Muscle of arm (tissue), 14 donors: Measurements from ENCODE around the gene VPS4B. TPM values are rescaled to one million over a fixed set of nuclear protein-coding genes. Genes with fewer than 3 reads are reported as not detected.
"Not testable (repeated sequence)": the region's sequence is repeated elsewhere in the genome, so short reads cannot be mapped to it uniquely, and the experiment has no call there.

Source experiments
- DNase-seq: peaks from one replicate; pipeline ENCODE4 v3.0.0-alpha.2; 2013
- long read RNA-seq, 11 donors: transcript quantifications; one replicate each; lab custom pipeline, GENCODE V29; 2026
- polyA plus RNA-seq, 12 donors: library from polyadenylated mRNA; unstranded; fragments of 120-200 nt; gene quantifications; one replicate each; pipeline ENCODE4 v1.2.1, GENCODE V29; 2013; ENCODE audit not compliant: insufficient read length in 12 of 12

Gene VPS4B
- 10 to 100 TPM in 11 of 12 donors, not detected in 1; 24.6 to 65.1 (median 31.3) TPM for polyA plus RNA-seq
- long read RNA-seq, donor 1, transcript VPS4B-201 (11 exons, 3,324 nt) = major isoform, 14 of 48 reads
- long read RNA-seq, donor 1, transcript VPS4B-207 (4 exons, 551 nt) = minor isoform, 6 of 48 reads
- long read RNA-seq, donor 1, partial matches to known transcripts = 26 of 48 reads
- long read RNA-seq, donor 1, other reads (novel, unspliced or antisense) = 0 of 48 reads
- long read RNA-seq, donor 2, transcript VPS4B-201 (11 exons, 3,324 nt) = major isoform, 8 of 9 reads
- long read RNA-seq, donor 2, partial matches to known transcripts = 0 of 9 reads
- long read RNA-seq, donor 2, other reads (novel, unspliced or antisense) = 0 of 9 reads
- long read RNA-seq, donor 3, partial matches to known transcripts = 0 of 3 reads
- long read RNA-seq, donor 3, other reads (novel, unspliced or antisense) = 0 of 3 reads
- long read RNA-seq, donor 4, partial matches to known transcripts = 7 of 11 reads
- long read RNA-seq, donor 4, other reads (novel, unspliced or antisense) = 0 of 11 reads
- long read RNA-seq, donor 5, transcript VPS4B-201 (11 exons, 3,324 nt) = major isoform, 11 of 19 reads
- long read RNA-seq, donor 5, partial matches to known transcripts = 7 of 19 reads
- long read RNA-seq, donor 5, other reads (novel, unspliced or antisense) = 0 of 19 reads
- long read RNA-seq, donor 6, partial matches to known transcripts = 0 of 5 reads
- long read RNA-seq, donor 6, other reads (novel, unspliced or antisense) = 0 of 5 reads
- long read RNA-seq, donor 7, partial matches to known transcripts = 0 of 2 reads
- long read RNA-seq, donor 7, other reads (novel, unspliced or antisense) = 0 of 2 reads
- long read RNA-seq, donor 8, partial matches to known transcripts = 0 of 5 reads
- long read RNA-seq, donor 8, other reads (novel, unspliced or antisense) = 0 of 5 reads
- long read RNA-seq, donor 9, transcript VPS4B-201 (11 exons, 3,324 nt) = major isoform, 5 of 12 reads
- long read RNA-seq, donor 9, partial matches to known transcripts = 6 of 12 reads
- long read RNA-seq, donor 9, other reads (novel, unspliced or antisense) = 0 of 12 reads
- long read RNA-seq, donor 10, transcript VPS4B-201 (11 exons, 3,324 nt) = major isoform, 7 of 15 reads
- long read RNA-seq, donor 10, partial matches to known transcripts = 7 of 15 reads
- long read RNA-seq, donor 10, other reads (novel, unspliced or antisense) = 0 of 15 reads
- long read RNA-seq, donor 11, partial matches to known transcripts = 10 of 16 reads
- long read RNA-seq, donor 11, other reads (novel, unspliced or antisense) = 0 of 16 reads

DNA sequence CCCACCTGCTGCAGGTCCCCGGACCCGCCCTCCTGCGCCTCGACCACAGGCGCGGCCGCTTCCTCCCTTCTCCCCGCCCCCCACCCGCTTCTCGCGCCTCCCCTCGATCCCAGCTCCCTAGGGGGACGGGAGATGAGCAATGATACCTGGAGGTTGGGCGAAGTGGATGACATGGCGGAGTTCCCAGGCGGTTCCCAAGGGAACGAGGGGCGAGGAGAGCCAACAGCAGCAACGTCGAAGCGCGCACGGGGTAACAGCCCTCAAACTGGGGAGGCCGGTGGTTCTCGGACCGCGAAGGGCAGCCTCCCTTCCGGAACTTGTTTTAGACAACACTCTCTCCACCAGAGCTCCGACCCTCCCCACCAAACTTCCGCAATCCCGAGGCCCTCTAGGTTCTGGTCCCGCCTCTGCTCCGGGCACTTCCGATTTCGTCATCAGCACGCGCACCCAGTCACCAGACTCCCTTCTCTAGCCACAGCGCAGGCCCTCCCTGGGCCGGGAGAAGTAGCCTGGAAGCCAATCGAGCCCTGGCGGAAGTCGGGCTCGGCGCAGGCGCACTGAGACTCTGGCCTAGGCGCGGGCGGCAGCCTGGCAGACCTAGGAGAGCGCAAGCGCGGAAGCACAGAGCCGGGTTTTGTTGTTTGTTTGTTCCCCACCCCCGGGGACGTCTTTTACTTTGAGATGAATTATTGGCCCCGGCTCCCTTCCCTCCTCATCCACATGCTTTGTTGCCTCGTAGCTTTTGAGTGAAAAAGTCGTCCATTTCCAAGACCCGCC lies at the start of gene VPS4B:
TSS of gene VPS4B (minus strand) at position 390 of the 777 bp plus-strand sequence. CDS start at position 173, 217 bp downstream.
- peak; percentile 100 for DNase-seq

DNA sequence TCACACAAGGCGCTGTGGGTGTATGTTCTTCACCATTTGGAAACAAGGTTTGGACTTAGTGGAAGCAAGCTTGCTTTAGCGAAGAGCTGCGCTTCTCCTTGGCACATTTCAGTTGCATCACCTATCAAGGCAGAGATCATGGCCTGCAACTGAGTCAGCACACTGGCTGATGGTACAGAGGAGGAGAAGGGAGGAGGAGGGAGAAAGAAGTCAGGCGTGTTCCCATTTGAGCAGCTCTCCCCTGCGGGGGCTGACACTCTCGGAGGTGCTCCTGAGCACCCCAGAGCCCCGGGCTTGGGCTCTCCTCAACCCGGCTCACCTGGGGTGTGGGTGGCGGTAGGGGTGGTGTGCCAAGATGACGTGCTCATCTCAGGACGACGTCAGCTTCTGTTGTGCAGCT lies 48.5 kb upstream of the VPS4B start:
- no peak for DNase-seq

DNA sequence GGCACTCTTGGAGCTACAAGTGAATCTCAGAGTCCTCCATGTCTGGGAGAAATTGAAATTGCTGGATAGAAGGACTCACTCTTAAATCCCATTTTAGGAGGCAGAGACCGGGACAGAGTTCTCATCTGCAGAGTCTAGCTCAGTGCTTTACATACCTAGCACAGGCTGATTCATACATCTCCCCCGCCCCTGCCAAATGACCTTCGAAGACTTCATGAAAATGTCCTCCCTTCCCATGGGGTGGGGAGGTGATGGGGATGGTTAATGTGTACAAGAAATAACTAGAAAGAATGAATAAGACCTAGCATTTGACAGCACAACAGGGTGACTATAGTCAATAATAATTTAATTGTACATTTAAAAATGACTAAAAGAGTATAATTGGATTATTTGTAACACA lies 46.3 kb upstream of the VPS4B start:
- DNase-seq = no peak

DNA sequence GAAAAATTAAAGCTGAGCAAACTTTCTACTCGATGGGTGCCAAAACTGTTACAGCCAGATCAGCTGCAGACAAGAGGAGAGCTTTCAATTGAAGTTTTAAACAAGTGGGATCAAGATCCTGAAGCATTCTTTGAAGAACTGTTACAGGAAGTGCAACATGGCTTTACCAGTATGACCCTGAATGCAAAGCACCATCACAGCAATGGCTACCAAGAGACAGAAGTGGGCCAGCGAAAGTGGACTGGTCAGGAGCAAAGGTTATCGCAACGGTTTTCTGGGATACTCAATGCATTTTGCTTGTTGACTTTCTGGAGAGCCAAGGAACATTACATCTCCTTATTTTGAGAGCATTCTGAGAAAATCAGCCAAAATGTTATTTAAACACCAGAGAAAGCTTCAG lies 45.4 kb upstream of the VPS4B start:
- DNase-seq = no peak

DNA sequence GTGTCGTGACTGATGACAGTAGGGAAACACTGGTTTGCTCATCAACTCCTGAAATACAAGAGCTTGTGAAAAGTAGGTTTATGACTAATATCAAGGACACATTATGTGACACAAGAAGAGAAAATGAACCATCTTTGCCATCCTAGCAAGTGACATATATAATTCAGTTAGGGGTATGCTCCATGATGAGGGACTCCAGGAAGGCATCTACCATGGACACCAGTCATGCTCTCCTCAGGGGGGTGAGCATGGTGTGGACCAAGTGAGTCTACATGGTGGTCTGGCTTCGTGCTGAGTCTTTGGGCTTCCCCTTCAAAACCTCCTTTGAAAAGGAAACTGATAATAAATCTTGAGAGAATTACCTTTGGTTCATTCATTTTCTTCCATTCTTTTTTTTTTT lies 42.8 kb upstream of the VPS4B start:
- DNase-seq = no peak

DNA sequence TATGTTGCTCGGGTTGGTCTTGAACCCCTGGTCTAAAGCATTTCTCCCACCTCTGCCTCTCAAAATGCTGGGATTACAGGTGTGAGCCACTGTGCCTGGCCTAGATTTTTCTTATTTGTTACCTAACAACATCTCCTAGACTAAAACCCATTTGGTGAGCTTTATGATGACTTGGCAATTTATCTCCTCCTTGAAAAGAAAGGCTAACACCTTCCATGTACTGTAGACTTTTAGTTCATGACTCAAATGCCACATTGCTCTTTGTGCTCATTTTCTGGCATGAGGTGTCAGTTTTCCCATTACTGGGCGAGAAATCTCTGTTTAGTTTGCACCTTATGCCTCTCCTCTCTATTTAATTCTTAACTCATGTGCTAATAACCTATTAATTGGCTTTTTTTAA lies 42.2 kb upstream of the VPS4B start:
- DNase-seq = no peak

DNA sequence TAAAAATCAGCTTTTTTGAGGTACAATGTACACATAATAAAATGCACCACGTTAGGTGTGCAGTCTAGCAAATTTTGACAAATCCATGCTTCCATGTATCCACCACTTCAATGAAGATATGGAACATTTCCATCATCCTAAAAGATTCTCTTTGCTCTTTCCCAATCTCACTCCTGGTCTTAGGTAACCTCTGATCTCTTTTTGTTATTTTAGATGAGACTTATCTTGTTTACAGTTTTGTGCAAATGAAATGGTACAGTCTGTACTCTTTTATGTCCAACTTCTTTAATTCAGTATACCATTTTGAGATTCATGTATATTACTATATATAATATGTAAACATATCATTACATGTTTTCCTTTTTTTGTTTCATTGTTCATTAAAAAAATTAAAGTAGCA lies 38.1 kb upstream of the VPS4B start:
- no peak for DNase-seq

DNA sequence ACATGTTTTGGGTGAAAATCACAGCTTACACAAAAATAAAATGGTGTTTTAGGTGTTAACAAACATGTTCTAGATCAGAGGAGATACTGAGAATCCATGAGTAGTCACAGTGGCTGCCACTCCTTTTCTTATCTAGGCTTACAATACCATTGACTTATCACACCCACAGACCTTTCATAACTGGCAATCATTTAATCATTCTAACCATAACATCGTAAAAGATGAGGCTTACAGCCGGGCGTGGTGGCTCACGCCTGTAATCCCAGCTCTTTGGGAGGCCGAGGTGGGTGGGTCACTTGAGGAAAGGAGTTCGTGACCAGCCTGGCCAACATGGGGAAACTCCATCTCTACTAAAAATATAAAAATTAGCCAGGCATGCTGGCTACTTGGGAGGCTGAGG lies 35.7 kb upstream of the VPS4B start:
- DNase-seq = no peak

DNA sequence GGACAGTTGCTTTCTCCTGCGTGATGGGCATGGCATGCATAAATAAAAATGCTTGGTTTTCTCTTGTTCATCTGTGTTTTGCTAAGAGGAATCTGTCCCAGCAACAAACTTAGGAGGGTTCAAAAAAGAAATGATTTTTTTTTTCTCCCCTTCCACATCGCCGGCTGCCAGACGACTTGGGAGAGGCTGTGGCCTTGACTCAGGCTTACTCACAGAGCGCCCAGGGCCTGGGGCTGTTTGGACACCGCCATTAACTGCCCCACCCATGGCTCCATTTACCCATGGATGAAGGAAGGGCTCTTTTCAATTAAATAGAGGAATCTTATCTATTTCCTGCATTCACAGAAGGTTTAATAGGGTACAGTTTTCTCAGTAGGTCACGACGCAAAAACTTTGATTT lies 32.2 kb upstream of the VPS4B start:
- DNase-seq = no peak

DNA sequence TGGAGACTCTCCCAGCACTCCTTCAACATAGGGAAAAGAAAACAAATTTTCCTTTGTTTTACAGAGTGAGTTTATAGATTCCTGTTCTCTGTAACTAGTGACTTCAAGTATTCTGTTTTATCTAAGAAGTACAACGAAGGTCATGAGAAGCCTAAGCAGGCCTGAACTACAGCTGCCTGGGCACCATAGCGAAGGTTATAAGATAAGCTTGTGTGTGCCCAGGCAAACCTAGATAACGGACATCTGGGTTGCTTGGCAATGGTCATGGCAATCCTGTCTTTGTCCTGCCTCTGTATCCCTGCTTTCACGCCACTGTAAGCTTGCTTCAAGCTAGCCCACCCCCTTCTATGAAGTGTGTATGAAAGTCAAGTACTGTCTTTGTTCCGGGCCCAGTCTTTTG lies 30.5 kb upstream of the VPS4B start:
- DNase-seq = not testable (repeated sequence)

DNA sequence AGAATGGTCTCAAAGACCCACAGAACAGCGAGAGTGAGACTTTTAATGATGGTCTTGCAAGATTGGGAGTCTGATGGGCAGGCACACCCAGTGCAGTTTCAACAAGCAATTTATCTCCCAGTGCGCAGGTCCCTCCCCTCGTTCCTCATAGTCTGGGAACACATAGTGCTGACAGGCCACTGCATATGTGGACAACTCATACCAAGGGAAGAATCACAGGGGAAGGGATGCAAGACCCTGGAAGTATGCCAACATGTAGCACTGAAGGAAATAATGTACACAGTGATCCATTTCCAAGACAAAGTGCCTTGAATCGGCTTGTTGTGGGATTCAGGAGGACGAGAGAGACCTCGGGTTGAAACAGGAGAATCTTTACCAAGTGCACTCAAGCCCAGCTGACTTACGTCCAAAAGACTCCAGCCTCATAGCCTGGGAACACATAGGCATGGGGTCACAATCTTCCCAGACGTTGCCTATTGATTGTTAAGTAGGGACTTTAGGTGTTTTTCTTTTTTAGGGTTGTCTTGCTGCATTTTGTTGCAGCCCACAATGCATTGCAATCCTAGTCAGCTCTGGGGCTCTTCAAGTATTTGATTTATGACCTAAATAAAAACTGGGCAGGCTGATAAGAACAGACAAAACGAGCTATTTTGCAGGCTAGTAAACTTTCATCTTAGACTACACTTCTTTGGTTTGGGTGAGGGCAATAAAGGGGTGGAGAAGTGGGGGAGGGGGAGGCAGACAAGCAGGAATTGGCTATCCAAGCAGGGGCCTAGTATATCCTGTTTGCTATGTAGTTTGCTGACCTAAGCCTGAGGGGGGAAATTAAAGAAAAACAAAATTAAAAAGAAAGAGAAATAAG lies 29.8 kb upstream of the VPS4B start:
- no peak for DNase-seq

DNA sequence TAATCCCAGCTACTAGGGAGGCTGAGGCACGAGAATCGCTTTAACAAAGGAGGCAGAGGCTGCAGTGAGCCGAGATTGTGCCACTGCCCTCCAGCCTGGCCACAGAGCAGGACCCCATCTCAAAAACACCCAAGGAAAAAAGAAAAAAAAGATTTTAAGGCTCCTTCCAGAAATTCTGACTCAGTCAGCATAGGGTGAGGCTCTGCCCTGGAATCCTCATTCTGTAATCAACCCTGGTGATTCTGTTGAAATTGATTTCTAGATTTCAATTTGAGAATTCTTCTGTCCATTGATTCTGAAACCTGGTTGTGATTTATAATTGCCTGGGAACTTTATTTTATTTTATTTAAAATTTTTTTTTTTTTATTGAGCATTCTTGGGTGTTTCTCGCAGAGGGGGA lies 27.1 kb upstream of the VPS4B start:
- DNase-seq = no peak

DNA sequence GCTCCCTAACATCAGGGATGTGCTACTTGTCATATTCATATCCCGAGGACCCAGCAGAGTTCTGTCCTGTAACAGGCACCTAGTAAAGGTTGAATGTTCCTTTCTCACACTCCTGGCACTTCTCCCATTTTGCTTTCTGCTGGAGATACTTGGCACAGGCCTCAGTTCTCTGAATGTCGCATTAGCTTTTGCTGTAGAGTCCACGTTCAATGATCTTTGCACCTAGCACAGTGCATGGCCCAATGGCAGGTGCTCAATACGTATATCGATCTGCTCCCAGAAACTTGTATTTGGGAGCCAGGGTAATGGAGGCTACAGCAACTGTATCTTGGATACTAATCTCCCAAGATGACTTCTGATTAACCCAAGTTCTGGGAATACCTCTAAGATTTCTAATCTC lies 24.8 kb upstream of the VPS4B start:
- no peak for DNase-seq

DNA sequence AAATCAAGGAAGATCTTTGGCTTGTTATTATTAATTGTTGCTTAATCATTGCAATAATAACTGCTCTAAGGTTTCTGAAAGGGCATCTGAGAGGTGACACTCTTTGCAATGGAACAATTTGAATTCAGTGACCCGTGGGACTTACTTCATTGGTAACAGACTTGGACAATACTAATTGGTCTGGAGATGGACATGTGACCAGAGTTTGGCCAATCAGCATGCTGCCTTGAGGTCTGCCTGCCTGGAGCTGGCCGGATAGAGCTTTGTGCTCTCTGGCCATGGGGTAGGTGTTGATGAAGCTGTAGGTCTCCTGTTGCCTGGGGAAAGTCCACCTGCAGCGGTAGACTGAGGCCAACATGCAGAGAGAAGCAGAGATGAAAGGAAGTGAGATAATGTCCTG lies 24.0 kb upstream of the VPS4B start:
- no peak for DNase-seq

DNA sequence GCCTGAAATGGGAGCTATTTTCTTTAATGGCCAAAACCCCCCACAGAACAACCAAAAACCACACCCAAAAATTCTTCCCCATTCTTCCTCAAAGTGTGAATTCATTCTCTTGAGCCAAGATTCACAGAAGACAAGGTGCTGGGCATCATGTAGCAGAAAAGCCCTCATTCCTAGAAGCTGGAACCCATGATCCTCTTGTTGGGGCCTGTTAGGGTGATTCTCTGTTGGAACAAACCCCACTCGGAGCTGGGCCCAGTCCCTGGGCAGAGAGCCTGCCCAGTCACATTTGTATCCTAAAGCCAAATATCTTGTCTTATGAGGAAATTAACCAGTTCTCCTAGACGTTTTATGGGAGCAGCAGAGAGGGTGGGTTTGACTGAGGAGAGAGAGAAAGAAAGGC lies 22.8 kb upstream of the VPS4B start:
- DNase-seq = peak; percentile 27

DNA sequence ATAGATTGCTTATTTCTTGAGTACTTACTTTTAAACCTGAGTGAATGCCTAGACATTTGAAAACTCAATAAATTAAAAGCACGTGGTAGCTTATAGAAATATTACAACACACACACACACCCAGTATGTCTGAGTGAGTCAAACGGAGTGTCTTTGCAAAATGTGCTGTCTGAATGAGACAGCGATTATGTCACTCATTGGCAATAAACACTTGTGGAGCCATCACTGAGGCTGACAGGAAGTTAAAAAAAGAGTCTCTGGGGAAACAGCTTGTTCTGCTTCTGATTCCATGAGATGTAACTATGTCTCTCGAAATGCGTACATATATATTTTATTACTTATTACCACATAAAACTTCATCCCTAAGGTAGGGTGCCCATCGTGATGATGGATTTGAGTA lies 22.3 kb upstream of the VPS4B start:
- peak; percentile 71 for DNase-seq

DNA sequence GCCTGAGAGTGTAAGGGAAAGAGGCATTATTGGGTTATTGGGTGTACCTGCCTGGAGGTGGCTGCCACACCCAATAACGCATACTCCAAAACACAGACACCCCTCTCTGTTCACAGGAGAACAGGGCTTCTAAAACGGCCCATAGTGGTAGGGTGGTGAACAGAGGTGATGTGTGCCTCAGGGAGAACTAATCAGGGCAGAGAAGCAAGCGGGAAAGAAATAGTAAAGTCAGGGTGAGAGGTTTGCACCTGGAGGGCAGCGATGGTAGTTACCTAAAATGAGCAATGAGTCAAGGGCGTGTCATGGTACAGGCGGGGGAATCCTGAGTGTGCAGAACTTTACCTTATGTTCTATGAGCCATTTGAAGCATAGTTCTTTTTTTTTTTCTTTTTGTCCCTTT lies 21.6 kb upstream of the VPS4B start:
- no peak for DNase-seq

DNA sequence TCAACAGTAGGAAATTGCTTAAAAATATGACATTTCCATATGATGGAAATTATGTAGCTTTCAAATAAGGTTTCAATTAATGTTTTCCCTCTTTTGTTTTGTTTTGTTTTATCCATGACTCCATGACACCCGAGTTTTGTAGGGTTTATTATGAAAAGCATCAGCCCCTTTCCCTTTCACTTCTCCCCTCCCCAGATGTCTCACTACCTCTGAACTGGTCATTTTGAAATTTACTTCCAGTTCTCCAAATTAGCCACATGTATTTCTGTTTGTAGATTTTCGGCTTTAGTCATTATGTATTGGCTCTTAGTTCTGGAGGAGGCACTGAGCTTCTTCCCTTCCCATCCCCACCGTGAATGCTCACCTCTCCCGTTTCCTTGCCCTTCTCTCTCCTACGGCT lies 18.6 kb upstream of the VPS4B start:
- DNase-seq = no peak

DNA sequence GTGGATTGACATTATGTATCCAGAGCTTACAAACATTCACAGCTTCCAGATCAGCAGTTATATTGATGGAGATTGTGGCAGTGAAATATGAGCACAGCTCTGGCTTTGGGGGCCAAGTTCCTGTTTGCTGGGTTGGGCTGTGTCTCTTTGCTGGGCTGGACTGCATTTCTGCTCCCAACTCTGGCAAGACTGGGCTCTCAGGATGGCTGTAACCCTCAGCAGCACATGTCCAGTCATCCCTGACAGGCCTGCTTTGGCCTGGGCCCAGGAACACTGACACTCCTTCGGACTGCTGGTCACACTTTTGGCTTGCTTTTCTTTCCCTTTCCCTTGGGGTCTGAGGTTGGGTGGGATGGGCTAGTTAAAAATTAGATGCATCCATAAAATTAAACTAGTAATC lies 17.9 kb upstream of the VPS4B start:
- peak; percentile 27 for DNase-seq

DNA sequence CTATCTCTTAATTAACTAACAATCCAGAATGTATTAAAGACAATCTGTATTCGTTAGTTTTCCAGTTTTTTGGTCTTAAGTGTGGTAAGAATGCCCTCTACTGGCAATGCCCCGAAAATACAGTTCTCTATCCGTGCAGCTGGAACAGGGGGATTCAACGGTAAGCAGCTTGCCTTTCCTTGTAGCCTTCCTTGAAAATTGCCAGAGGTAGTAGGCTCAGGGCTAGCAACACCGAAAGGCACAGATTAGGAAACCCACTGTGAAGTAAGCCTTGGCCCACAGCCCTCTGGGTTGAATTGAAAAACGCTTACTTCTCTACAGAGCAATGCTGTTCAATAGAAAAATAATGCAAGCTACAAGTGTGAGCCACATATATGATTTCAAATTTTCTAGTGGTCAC lies 17.1 kb upstream of the VPS4B start:
- peak; percentile 73 for DNase-seq
